ENCODE data around the gene NAV2.

- TF ChIP-seq REST (IDR thresholded peaks at IDR 0.05; ENCODE audit: borderline replicate concordance) (no peak), CTCF (IDR thresholded peaks at IDR 0.05; ENCODE audit: poor library complexity, severe bottlenecking) (no peak), TAF1 (IDR thresholded peaks at IDR 0.05; ENCODE audit: low read depth) (no peak), EZH2 (IDR thresholded peaks at IDR 0.05; ENCODE audit: borderline replicate concordance, insufficient read depth, low read length, poor library complexity, severe bottlenecking) (peak; percentile 98), SMC3 (conservative IDR thresholded peaks at IDR 0.05; ENCODE audit: poor library complexity) (no peak), EP300 (conservative IDR thresholded peaks at IDR 0.05; ENCODE audit: poor library complexity, severe bottlenecking) (no peak), POLR2AphosphoS5 (IDR thresholded peaks at IDR 0.05) (peak; percentile 70), RAD21 (conservative IDR thresholded peaks at IDR 0.05) (no peak), MXI1 (conservative IDR thresholded peaks at IDR 0.05; ENCODE audit: poor library complexity, severe bottlenecking) (no peak)
These were observed 450.5 kb downstream of the NAV2 start for GRCh38 chr11:20162824-20163782.

Data from neural cell (in vitro differentiated cells).